Measurements from ENCODE around the gene PHYKPL.

Gene PHYKPL

DNA sequence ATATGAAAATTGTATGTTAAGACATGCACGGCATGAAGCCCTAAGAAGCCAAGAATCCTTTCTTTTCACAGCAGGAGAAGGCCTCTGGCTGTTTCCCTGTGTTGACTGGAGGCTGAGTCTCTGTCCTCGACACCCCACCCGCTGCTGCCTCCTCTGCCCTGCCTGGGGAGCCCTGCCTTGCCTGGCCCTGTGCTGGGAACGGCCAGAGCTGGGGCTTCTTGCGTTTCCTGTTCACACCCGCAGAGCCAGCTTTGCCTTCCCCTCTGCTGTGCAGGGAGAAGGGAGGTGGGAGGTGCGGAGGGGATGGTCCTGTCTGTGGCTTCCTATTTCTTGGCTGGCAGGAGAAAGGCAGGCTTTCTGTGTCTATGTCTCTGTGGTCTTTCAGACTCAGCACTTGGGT is 38.6 kb downstream of the PHYKPL start:
- Histone ChIP-seq H3K4me2 (no peak overlapping the region), H3K4me3 (IDR thresholded peaks at IDR 0.05; ENCODE audit: insufficient read depth, low read depth, low read length) (no peak overlapping the region), H2AFZ (ENCODE audit: low read depth) (no peak overlapping the region), H3K9ac (no peak overlapping the region), H3K27me3 (ENCODE audit: insufficient read depth, low read depth) (no peaks in the 10 kb centered on the region), H3K4me1 (ENCODE audit: low read depth, poor library complexity, severe bottlenecking) (no peaks in the 10 kb centered on the region), H3K36me3 (ENCODE audit: insufficient read depth) (no peaks in the 10 kb centered on the region), H4K20me1 (ENCODE audit: insufficient read depth) (no peaks in the 10 kb centered on the region), H3K79me2 (ENCODE audit: insufficient read depth, low read depth) (no peaks in the 10 kb centered on the region), H3K27ac (no peak overlapping the region)
- no peak for TF ChIP-seq CTCF (conservative IDR thresholded peaks at IDR 0.05; ENCODE audit: low read depth, low read length)

DNA sequence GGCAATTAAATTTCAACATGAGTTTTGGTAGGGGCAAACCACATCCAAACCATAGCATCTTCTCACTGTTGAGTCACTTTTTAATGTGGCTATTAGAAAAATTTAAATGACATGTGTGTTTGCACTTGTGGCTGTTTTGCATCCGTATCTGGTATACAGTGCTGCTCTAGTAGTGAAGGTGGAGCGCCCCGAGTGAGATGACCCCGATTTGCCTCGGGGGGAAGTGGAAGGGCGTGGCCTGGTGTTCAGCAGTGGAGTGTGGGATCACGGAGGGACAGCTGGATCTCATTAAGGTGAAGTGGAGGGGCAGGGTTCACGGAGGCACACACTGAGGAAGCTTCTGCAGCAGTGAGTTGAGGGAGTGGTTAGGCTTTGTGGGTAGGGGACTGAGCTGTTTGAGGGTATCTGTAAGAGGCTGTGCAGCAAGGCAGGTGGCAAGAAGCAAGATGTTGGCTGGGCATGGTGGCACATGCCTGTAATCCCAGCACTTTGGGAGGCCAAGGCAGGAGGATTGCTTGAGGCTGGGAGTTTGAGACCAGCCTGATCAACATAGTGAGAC is 39.3 kb downstream of the PHYKPL start:
- H2AFZ ChIP-seq (ENCODE audit: low read depth) = no peak overlapping the region
- no peaks in the 10 kb centered on the region for H4K20me1 ChIP-seq (ENCODE audit: insufficient read depth)
- H3K4me2 ChIP-seq = no peak overlapping the region
- H3K27me3 ChIP-seq (ENCODE audit: insufficient read depth, low read depth) = no peaks in the 10 kb centered on the region
- H3K9ac ChIP-seq = no peak overlapping the region
- TF ChIP-seq CTCF (conservative IDR thresholded peaks at IDR 0.05; ENCODE audit: low read depth, low read length) = no peak
- no peaks in the 10 kb centered on the region for H3K36me3 ChIP-seq (ENCODE audit: insufficient read depth)
- H3K27ac ChIP-seq = no peak overlapping the region
- no peaks in the 10 kb centered on the region for H3K4me1 ChIP-seq (ENCODE audit: low read depth, poor library complexity, severe bottlenecking)
- H3K79me2 ChIP-seq (ENCODE audit: insufficient read depth, low read depth) = no peaks in the 10 kb centered on the region
- no peak overlapping the region for H3K4me3 ChIP-seq (IDR thresholded peaks at IDR 0.05; ENCODE audit: insufficient read depth, low read depth, low read length)

GRCh38 chr5:178192787-178193186 is 39.8 kb downstream of the PHYKPL start:
- H3K9ac ChIP-seq = no peak overlapping the region
- no peak for TF ChIP-seq CTCF (conservative IDR thresholded peaks at IDR 0.05; ENCODE audit: low read depth, low read length)
- no peaks in the 10 kb centered on the region for H3K79me2 ChIP-seq (ENCODE audit: insufficient read depth, low read depth)
- H3K27me3 ChIP-seq (ENCODE audit: insufficient read depth, low read depth) = no peaks in the 10 kb centered on the region
- no peaks in the 10 kb centered on the region for H3K4me1 ChIP-seq (ENCODE audit: low read depth, poor library complexity, severe bottlenecking)
- no peak overlapping the region for H3K4me3 ChIP-seq (IDR thresholded peaks at IDR 0.05; ENCODE audit: insufficient read depth, low read depth, low read length)
- no peak overlapping the region for H3K27ac ChIP-seq
- no peak overlapping the region for H2AFZ ChIP-seq (ENCODE audit: low read depth)
- no peaks in the 10 kb centered on the region for H3K36me3 ChIP-seq (ENCODE audit: insufficient read depth)
- no peaks in the 10 kb centered on the region for H4K20me1 ChIP-seq (ENCODE audit: insufficient read depth)
- H3K4me2 ChIP-seq = no peak overlapping the region

- Histone ChIP-seq H3K36me3 (ENCODE audit: insufficient read depth) (no peaks in the 10 kb centered on the region), H3K27ac (no peak overlapping the region), H4K20me1 (ENCODE audit: insufficient read depth) (no peaks in the 10 kb centered on the region), H3K9ac (no peak overlapping the region), H3K79me2 (ENCODE audit: insufficient read depth, low read depth) (no peaks in the 10 kb centered on the region), H2AFZ (ENCODE audit: low read depth) (no peak overlapping the region), H3K27me3 (ENCODE audit: insufficient read depth, low read depth) (no peaks in the 10 kb centered on the region), H3K4me2 (no peak overlapping the region), H3K4me1 (ENCODE audit: low read depth, poor library complexity, severe bottlenecking) (no peaks in the 10 kb centered on the region), H3K4me3 (IDR thresholded peaks at IDR 0.05; ENCODE audit: insufficient read depth, low read depth, low read length) (no peak overlapping the region)
- TF ChIP-seq CTCF (conservative IDR thresholded peaks at IDR 0.05; ENCODE audit: low read depth, low read length) = no peak
Measured at GRCh38 chr5:178192244-178192643, 40.4 kb downstream of the PHYKPL start.

All from KMS-11 (cell line).